Panc1 (cell line): ENCODE results near the gene MPL.

ENCODE experiments used
- CTCF ChIP-seq: fragments of 450-650 bp; IDR thresholded peaks from 2 replicates; pipeline ENCODE4 v1.5.1; 2017; ENCODE audit warnings: mild to moderate bottlenecking
- POLR2AphosphoS5 ChIP-seq: IDR thresholded peaks from 2 replicates; pipeline ENCODE4 v1.6.1; 2012; ENCODE audit warnings: mild to moderate bottlenecking, low read depth, low read length, moderate library complexity
- REST ChIP-seq, 2 experiments: IDR thresholded peaks; 2 replicates each; pipeline ENCODE4 v1.6.1; 2011 to 2012; ENCODE audit warnings: low read depth in 2 of 2, control low read depth in 1 of 2, low read length in 1 of 2, mild to moderate bottlenecking in 1 of 2, moderate library complexity in 1 of 2; ENCODE audit not compliant: insufficient read depth in 1 of 2
- SIN3A ChIP-seq: IDR thresholded peaks from 2 replicates; pipeline ENCODE4 v1.6.1; 2012; ENCODE audit warnings: low read depth, mild to moderate bottlenecking, low read length, moderate library complexity, borderline replicate concordance; ENCODE audit not compliant: insufficient read depth
- TCF7L2 ChIP-seq: IDR thresholded peaks from 2 replicates; pipeline ENCODE4 v1.6.1; 2011; ENCODE audit warnings: mild to moderate bottlenecking, low read depth, low read length, inconsistent platforms

- TF ChIP-seq CTCF (no peak), REST (IDR thresholded peaks at IDR 0.05; ENCODE audit: insufficient read depth in 1 of 2, low read depth in 2 of 2, low read length in 1 of 2) (no peak), POLR2AphosphoS5 (no peak), TCF7L2 (no peak), SIN3A (no peak)
Observed at GRCh38 chr1:43303471-43304313, 33.9 kb upstream of the MPL start.
